ENCODE results near the gene GLUD2. TPM values are rescaled to one million over a fixed set of nuclear protein-coding genes. Genes with fewer than 3 reads are reported as not detected.
"Not testable (repeated sequence)": the region's sequence is repeated elsewhere in the genome, so short reads cannot be mapped to it uniquely, and the experiment has no call there.

Gene GLUD2
- total RNA-seq, result under 1 TPM; 0.44 to 0.53 TPM
- polyA plus RNA-seq, result under 1 TPM; 0.32 to 0.43 TPM

DNA sequence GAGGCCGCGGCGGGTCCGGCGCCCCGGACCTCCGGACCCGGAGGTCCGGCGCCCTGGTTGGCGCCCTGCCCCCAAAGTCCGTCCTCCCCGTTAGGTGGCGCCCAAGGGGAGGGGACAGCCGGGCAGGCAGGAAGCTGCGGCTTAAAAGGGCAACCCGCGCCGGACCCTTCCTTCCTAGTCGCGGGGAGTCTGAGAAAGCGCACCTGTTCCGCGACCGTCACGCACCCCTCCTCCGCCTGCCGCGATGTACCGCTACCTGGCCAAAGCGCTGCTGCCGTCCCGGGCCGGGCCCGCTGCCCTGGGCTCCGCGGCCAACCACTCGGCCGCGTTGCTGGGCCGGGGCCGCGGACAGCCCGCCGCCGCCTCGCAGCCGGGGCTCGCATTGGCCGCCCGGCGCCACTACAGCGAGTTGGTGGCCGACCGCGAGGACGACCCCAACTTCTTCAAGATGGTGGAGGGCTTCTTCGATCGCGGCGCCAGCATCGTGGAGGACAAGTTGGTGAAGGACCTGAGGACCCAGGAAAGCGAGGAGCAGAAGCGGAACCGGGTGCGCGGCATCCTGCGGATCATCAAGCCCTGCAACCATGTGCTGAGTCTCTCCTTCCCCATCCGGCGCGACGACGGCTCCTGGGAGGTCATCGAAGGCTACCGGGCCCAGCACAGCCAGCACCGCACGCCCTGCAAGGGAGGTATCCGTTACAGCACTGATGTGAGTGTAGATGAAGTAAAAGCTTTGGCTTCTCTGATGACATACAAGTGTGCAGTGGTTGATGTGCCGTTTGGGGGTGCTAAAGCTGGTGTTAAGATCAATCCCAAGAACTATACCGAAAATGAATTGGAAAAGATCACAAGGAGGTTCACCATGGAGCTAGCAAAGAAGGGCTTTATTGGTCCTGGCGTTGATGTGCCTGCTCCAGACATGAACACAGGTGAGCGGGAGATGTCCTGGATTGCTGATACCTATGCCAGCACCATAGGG is at the start of gene GLUD2:
TSS of gene GLUD2 (plus strand) at position 170 of the 979 bp plus-strand sequence. CDS start at position 245, 75 bp downstream.
- intact Hi-C loops (cut with micrococcal nuclease); H3K27me3 Mint-ChIP-seq; H3K4me3 ChIP-seq (ENCODE audit: low read length in 2 of 2); POLR2A ChIA-PET (ENCODE audit: partially characterized antibody); CTCF ChIA-PET (ENCODE audit: partially characterized antibody); H3K4me1 ChIP-seq (ENCODE audit: insufficient read depth, low read length); DNase-seq; H3K4me1 Mint-ChIP-seq; H3K36me3 Mint-ChIP-seq; H3K9me3 ChIP-seq (ENCODE audit: control insufficient read depth in 1 of 2, low read length in 2 of 2); H3K9me3 Mint-ChIP-seq; H3K27me3 ChIP-seq (ENCODE audit: insufficient read depth, low read length); H3K27ac ChIP-seq (ENCODE audit: low read depth, low read length); H3K36me3 ChIP-seq (ENCODE audit: insufficient read depth, low read length): not testable (repeated sequence)
- peak within 1 kb of the TSS in 1 of 7 donors; percentile 22 for H3K27ac Mint-ChIP-seq
- H3K4me3 Mint-ChIP-seq, result peak within 1 kb of the TSS in 3 of 8 donors; percentile 21 to 48 (median 24)

DNA sequence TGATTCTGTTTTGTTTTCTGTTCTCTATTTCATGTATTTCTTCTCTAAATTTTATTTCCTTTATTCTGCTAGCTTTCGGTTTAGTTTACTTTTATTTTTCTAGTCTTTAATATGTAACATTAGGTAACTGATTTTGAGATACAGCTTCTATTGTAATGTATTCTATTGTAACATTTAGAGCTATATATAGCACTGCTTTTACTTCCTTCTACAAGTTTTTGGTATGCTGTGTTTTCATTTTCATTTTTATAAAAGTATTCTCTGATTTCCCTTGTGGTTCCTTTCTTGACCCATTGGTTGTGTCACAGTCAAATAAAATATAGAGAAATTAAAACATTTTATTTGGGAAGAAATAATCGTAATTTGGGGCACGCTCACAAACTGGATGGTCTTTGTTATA is 48.0 kb upstream of the GLUD2 start:
- DNase-seq, result no peak
- Histone ChIP-seq H3K4me3 (ENCODE audit: low read length in 2 of 2) (no peak overlapping the region), H3K27me3 (ENCODE audit: insufficient read depth, low read length) (no peaks in the 10 kb centered on the region), H3K27ac (ENCODE audit: low read depth, low read length) (no peak overlapping the region), H3K36me3 (ENCODE audit: insufficient read depth, low read length) (no peaks in the 10 kb centered on the region), H3K4me1 (ENCODE audit: insufficient read depth, low read length) (no peaks in the 10 kb centered on the region), H3K9me3 (ENCODE audit: control insufficient read depth in 1 of 2, low read length in 2 of 2) (no peaks in the 10 kb centered on the region)
- intact Hi-C loops (cut with micrococcal nuclease), result no loop called here
- Mint-ChIP-seq H3K4me1 (no peaks in the 10 kb centered on the region), H3K9me3 (no peaks in the 10 kb centered on the region), H3K27me3 (no peaks in the 10 kb centered on the region), H3K36me3 (no peaks in the 10 kb centered on the region), H3K4me3 (no peak overlapping the region), H3K27ac (no peak overlapping the region)
- POLR2A ChIA-PET (ENCODE audit: partially characterized antibody), result no interaction called here
- CTCF ChIA-PET (ENCODE audit: partially characterized antibody), result no interaction called here

DNA sequence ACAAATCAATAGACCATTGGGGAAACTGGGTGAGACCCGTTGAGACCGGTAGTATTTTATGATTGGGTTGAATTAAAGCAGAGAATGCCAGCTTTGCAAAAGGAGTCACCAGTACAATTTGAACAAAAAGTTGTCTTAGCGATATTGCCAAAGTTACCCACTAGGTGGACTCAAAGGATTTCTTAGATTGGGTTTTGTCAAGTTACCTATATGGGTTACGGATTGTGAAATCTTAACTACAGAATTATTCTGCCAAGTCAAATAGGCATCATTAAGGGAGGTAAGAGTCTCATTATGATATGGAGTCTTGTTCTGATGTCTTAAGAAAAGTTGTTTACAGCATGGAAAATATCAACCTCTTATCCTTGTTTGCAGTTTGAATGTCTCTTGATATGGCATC is 46.8 kb upstream of the GLUD2 start:
- no peaks in the 10 kb centered on the region for H3K4me1 ChIP-seq (ENCODE audit: insufficient read depth, low read length)
- no peak overlapping the region for H3K4me3 ChIP-seq (ENCODE audit: low read length in 2 of 2)
- no peak for DNase-seq
- ChIA-PET POLR2A (ENCODE audit: partially characterized antibody) (no interaction called here), CTCF (ENCODE audit: partially characterized antibody) (no interaction called here)
- H3K27me3 ChIP-seq (ENCODE audit: insufficient read depth, low read length), result no peaks in the 10 kb centered on the region
- intact Hi-C loops (cut with micrococcal nuclease), result no loop called here
- Mint-ChIP-seq H3K4me3 (no peak overlapping the region), H3K9me3 (no peaks in the 10 kb centered on the region), H3K36me3 (no peaks in the 10 kb centered on the region), H3K4me1 (no peaks in the 10 kb centered on the region), H3K27me3 (no peaks in the 10 kb centered on the region), H3K27ac (no peak overlapping the region)
- H3K9me3 ChIP-seq (ENCODE audit: control insufficient read depth in 1 of 2, low read length in 2 of 2), result no peaks in the 10 kb centered on the region
- no peaks in the 10 kb centered on the region for H3K36me3 ChIP-seq (ENCODE audit: insufficient read depth, low read length)
- no peak overlapping the region for H3K27ac ChIP-seq (ENCODE audit: low read depth, low read length)

DNA sequence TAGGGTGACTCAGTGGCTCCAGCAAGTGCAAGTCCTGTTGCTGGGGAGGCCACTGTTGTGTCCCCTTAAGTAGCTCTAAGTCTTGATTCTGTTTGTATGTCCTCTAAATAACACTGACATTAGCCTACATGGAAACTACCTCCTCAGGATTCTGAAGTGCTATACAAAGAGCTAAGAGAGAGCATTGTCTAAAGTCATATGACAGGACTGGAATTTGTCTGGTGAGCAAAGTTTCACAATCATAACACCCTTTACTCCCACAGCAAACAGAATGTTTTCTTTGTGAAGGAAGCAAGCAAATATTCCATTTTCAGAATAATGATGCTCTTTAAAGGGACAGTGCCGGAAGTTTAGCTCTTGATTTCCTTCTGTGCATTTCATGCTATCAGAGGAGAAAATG is 38.5 kb upstream of the GLUD2 start:
- Histone ChIP-seq H3K27me3 (ENCODE audit: insufficient read depth, low read length) (no peaks in the 10 kb centered on the region), H3K4me3 (ENCODE audit: low read length in 2 of 2) (no peak overlapping the region), H3K27ac (ENCODE audit: low read depth, low read length) (no peak overlapping the region), H3K4me1 (ENCODE audit: insufficient read depth, low read length) (no peaks in the 10 kb centered on the region), H3K36me3 (ENCODE audit: insufficient read depth, low read length) (no peaks in the 10 kb centered on the region), H3K9me3 (ENCODE audit: control insufficient read depth in 1 of 2, low read length in 2 of 2) (no peaks in the 10 kb centered on the region)
- H3K4me1 Mint-ChIP-seq, result no peaks in the 10 kb centered on the region
- ChIA-PET CTCF (ENCODE audit: partially characterized antibody) (no interaction called here), POLR2A (ENCODE audit: partially characterized antibody) (no interaction called here)
- DNase-seq, result no peak
- H3K27me3 Mint-ChIP-seq, result no peaks in the 10 kb centered on the region
- H3K4me3 Mint-ChIP-seq, result no peak overlapping the region
- no peak overlapping the region for H3K27ac Mint-ChIP-seq
- intact Hi-C loops (cut with micrococcal nuclease), result no loop called here
- peaks cover 0 to 4% (median 0%) of the 10 kb centered on the region in 8 donors for H3K9me3 Mint-ChIP-seq
- H3K36me3 Mint-ChIP-seq, result no peaks in the 10 kb centered on the region

DNA sequence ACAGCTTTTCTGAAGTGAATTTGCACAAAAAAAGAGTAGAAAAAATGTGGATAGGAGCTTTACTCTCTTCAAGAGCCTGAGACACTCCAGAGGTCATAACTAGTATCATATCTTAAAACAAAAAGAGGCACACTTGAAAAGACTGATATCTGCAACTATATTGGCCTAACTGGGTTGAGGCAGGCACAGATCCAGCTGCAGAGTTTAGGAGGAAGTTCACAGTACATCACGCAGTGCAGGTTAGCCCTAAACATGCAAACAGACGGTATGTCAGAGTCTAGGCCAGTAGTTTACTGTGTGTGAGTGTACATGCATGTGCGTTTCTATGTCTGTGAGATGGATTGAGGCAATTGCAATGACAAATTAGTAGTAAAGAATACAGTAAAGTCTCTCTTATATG is 37.6 kb upstream of the GLUD2 start:
- H3K36me3 Mint-ChIP-seq, result no peaks in the 10 kb centered on the region
- CTCF ChIA-PET (ENCODE audit: partially characterized antibody), result no interaction called here
- intact Hi-C loops (cut with micrococcal nuclease), result no loop called here
- H3K9me3 ChIP-seq (ENCODE audit: control insufficient read depth in 1 of 2, low read length in 2 of 2), result no peaks in the 10 kb centered on the region
- H3K27ac ChIP-seq (ENCODE audit: low read depth, low read length), result no peak overlapping the region
- POLR2A ChIA-PET (ENCODE audit: partially characterized antibody), result no interaction called here
- no peak for DNase-seq
- peaks cover 0 to 4% (median 0%) of the 10 kb centered on the region in 8 donors for H3K9me3 Mint-ChIP-seq
- H3K27ac Mint-ChIP-seq, result no peak overlapping the region
- H3K4me3 Mint-ChIP-seq, result no peak overlapping the region
- peaks cover 0 to 2% of the 10 kb centered on the region in 2 donors for H3K27me3 Mint-ChIP-seq
- no peak overlapping the region for H3K4me3 ChIP-seq (ENCODE audit: low read length in 2 of 2)
- H3K4me1 Mint-ChIP-seq, result no peaks in the 10 kb centered on the region
- H3K4me1 ChIP-seq (ENCODE audit: insufficient read depth, low read length), result no peaks in the 10 kb centered on the region
- no peaks in the 10 kb centered on the region for H3K27me3 ChIP-seq (ENCODE audit: insufficient read depth, low read length)
- no peaks in the 10 kb centered on the region for H3K36me3 ChIP-seq (ENCODE audit: insufficient read depth, low read length)

DNA sequence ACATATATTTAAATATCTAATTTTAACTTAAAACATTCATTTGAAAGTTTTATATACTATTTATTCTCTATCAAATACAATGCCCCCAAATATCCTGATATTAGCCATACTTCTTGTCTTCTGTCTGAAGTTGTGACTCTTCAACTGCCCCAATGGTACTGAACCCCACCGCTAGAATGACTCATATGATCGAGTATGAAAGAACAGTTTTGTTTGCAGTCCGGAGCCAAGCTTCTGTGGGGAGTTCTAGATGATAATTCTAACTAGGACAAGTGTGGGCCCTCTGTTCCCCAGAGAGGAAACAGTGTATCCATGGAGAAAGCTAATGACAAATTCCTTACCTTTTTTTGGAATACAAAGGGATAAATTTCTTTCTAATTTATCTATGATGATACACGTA is 37.2 kb upstream of the GLUD2 start:
- Histone ChIP-seq H3K27me3 (ENCODE audit: insufficient read depth, low read length) (no peaks in the 10 kb centered on the region), H3K27ac (ENCODE audit: low read depth, low read length) (no peak overlapping the region), H3K4me1 (ENCODE audit: insufficient read depth, low read length) (no peaks in the 10 kb centered on the region), H3K9me3 (ENCODE audit: control insufficient read depth in 1 of 2, low read length in 2 of 2) (no peaks in the 10 kb centered on the region), H3K36me3 (ENCODE audit: insufficient read depth, low read length) (no peaks in the 10 kb centered on the region), H3K4me3 (ENCODE audit: low read length in 2 of 2) (no peak overlapping the region)
- no peak overlapping the region for H3K4me3 Mint-ChIP-seq
- H3K27ac Mint-ChIP-seq, result no peak overlapping the region
- no peak for DNase-seq
- no peaks in the 10 kb centered on the region for H3K36me3 Mint-ChIP-seq
- no peaks in the 10 kb centered on the region for H3K4me1 Mint-ChIP-seq
- POLR2A ChIA-PET (ENCODE audit: partially characterized antibody), result no interaction called here
- CTCF ChIA-PET (ENCODE audit: partially characterized antibody), result no interaction called here
- intact Hi-C loops (cut with micrococcal nuclease), result no loop called here
- H3K27me3 Mint-ChIP-seq, result peaks cover 0 to 2% of the 10 kb centered on the region in 2 donors
- peaks cover 0 to 6% (median 0%) of the 10 kb centered on the region in 8 donors for H3K9me3 Mint-ChIP-seq

DNA sequence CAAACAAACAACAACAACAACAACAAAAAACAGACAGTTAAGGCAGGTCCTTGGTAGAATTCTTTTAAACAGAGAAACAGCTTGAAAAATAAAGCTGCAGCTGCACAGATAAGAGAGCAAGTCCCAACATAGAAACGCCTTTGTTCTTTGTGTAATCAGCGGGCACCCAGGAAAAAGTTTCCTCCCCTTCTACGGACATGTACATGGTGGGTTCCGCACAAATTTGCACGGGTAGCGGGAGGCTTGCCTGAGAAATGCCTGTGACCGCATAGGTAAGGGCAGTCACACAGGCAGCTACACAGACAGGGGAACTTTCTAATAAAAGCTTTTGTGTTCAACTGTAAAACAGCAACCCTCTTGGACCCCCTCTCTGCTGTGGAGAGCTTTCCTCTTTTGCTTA is 36.2 kb upstream of the GLUD2 start:
- CTCF ChIA-PET (ENCODE audit: partially characterized antibody), result no interaction called here
- intact Hi-C loops (cut with micrococcal nuclease), result no loop called here
- Histone ChIP-seq H3K36me3 (ENCODE audit: insufficient read depth, low read length) (no peaks in the 10 kb centered on the region), H3K4me3 (ENCODE audit: low read length in 2 of 2) (no peak overlapping the region), H3K27me3 (ENCODE audit: insufficient read depth, low read length) (no peaks in the 10 kb centered on the region), H3K27ac (ENCODE audit: low read depth, low read length) (no peak overlapping the region), H3K9me3 (ENCODE audit: control insufficient read depth in 1 of 2, low read length in 2 of 2) (no peaks in the 10 kb centered on the region), H3K4me1 (ENCODE audit: insufficient read depth, low read length) (no peaks in the 10 kb centered on the region)
- H3K27ac Mint-ChIP-seq, result no peak overlapping the region
- peaks cover 0 to 6% (median 0%) of the 10 kb centered on the region in 8 donors for H3K9me3 Mint-ChIP-seq
- DNase-seq, result no peak
- no peaks in the 10 kb centered on the region for H3K4me1 Mint-ChIP-seq
- no peaks in the 10 kb centered on the region for H3K36me3 Mint-ChIP-seq
- POLR2A ChIA-PET (ENCODE audit: partially characterized antibody), result no interaction called here
- H3K4me3 Mint-ChIP-seq, result peak overlapping the region in 1 of 8 donors; percentile 28
- H3K27me3 Mint-ChIP-seq, result peaks cover 0 to 2% of the 10 kb centered on the region in 2 donors
